HG02610 (cell line): ENCODE measurements around the gene CNGA4.
"Not testable (repeated sequence)": the region's sequence is repeated elsewhere in the genome, so short reads cannot be mapped to it uniquely, and the experiment has no call there.

ENCODE experiments used
- ATAC-seq: cut with Tn5 transposase; IDR thresholded peaks from one replicate; pipeline ENCODE4 v1.9.1; 2021; ENCODE audit warnings: mild to moderate bottlenecking, moderate library complexity; ENCODE audit not compliant: unreplicated experiment

Gene CNGA4

GRCh38 chr11:6260207-6260726 lies 21.4 kb downstream of the CNGA4 start:
- ATAC-seq: no peak

GRCh38 chr11:6263662-6264061 lies 24.8 kb downstream of the CNGA4 start:
- no peak for ATAC-seq

- no peak for ATAC-seq
Measured at GRCh38 chr11:6268820-6269219, 29.9 kb downstream of the CNGA4 start.

- ATAC-seq: no peak
Measured at GRCh38 chr11:6269994-6270393, 31.1 kb downstream of the CNGA4 start.

GRCh38 chr11:6270584-6271246 lies 31.8 kb downstream of the CNGA4 start:
- ATAC-seq: no peak

GRCh38 chr11:6271598-6271997 lies 32.7 kb downstream of the CNGA4 start:
- no peak for ATAC-seq

- ATAC-seq: no peak
Measured at GRCh38 chr11:6273188-6273587, 34.3 kb downstream of the CNGA4 start.

- ATAC-seq: not testable (repeated sequence)
Measured at GRCh38 chr11:6280809-6281208, 41.9 kb downstream of the CNGA4 start.

GRCh38 chr11:6283453-6284023 lies 44.6 kb downstream of the CNGA4 start:
- ATAC-seq: no peak

- no peak for ATAC-seq
Measured at GRCh38 chr11:6284250-6284649, 45.4 kb downstream of the CNGA4 start.

GRCh38 chr11:6285019-6285418 lies 46.1 kb downstream of the CNGA4 start:
- no peak for ATAC-seq
